HepG2 (cell line): Measurements from ENCODE around the gene ADGRL2. TPM values are rescaled to one million over a fixed set of nuclear protein-coding genes. Genes with fewer than 3 reads are reported as not detected.

ENCODE experiments used
- ATAC-seq: fragments of 200-7000 bp; cut with Tn5 transposase; 3 replicates; pipeline ENCODE4 v1.9.1; 2020; ENCODE audit warnings: mild to moderate bottlenecking, moderate library complexity
- BruUV-seq: library from RNA; stranded (reverse); fragments of 400-500 nt; replicated peaks from 2 replicates; lab custom pipeline; 2021; lab: Mats Ljungman, UMichigan
- CTCF ChIA-PET: fragments of 300-600 bp; formaldehyde crosslinking; extraction: SDS; loops from one replicate; lab custom pipeline; 2021; ENCODE audit warnings: low total read pairs, inconsistent platforms, low intra/inter-chr PET ratio; lab: Yijun Ruan, JAX
- POLR2A ChIA-PET: fragments of 350-600 bp; sonication (Branson Sonifier 250); formaldehyde crosslinking; loops from one replicate; lab custom pipeline; 2020; ENCODE audit warnings: antibody characterized with exemption, inconsistent platforms; lab: Yijun Ruan, JAX
- DNase-seq: peaks from one replicate; pipeline ENCODE4 v3.0.0-alpha.2; 2015; ENCODE audit warnings: low spot score
- FAIRE-seq: peaks from 3 replicates; lab custom pipeline; 2011; peaks lifted over from hg19 to GRCh38; lab: Jason Lieb, UNC
- H2AFZ ChIP-seq: one replicate; pipeline ENCODE4 v1.6.1; 2011; ENCODE audit warnings: low read length, inconsistent platforms
- H3K27ac ChIP-seq: fragments of 300-600 bp; 3 replicates; pipeline ENCODE4 v1.8.0; 2011; ENCODE audit warnings: mixed run types, mild to moderate bottlenecking, mixed read lengths, low read length, inconsistent platforms; ENCODE audit not compliant: insufficient read depth; ENCODE audit errors: extremely low read length
- H3K27me3 ChIP-seq, 2 experiments: fragments of 200-600 bp in 1 of 2; 2 replicates in 1 of 2; 3 replicates in 1 of 2; pipeline versions ENCODE4 v1.6.0 to v1.8.0; 2011; ENCODE audit warnings: low read length in 2 of 2, mild to moderate bottlenecking in 2 of 2, moderate library complexity in 2 of 2, inconsistent platforms in 1 of 2; ENCODE audit not compliant: insufficient read depth in 2 of 2, control insufficient read depth in 1 of 2
- H3K36me3 ChIP-seq, 2 experiments: fragments of 200-600 bp in 1 of 2; replicated peaks in 1 of 2; 2 replicates in 1 of 2; 3 replicates in 1 of 2; pipeline versions ENCODE4 v1.5.1 to v1.8.0; 2011; ENCODE audit warnings: low read length in 2 of 2, inconsistent platforms in 1 of 2; ENCODE audit not compliant: insufficient read depth in 2 of 2, control insufficient read depth in 1 of 2
- H3K4me1 ChIP-seq: 2 replicates; pipeline ENCODE4 v1.5.1; 2012; ENCODE audit warnings: low read length, inconsistent platforms; ENCODE audit not compliant: insufficient read depth
- H3K4me2 ChIP-seq: 2 replicates; pipeline ENCODE4 v1.6.0; 2011; ENCODE audit warnings: low read depth, low read length, inconsistent platforms
- H3K4me3 ChIP-seq, 3 experiments: fragments of 200-600 bp in 1 of 3; sonication (generic), shearing (Covaris generic) in 1 of 3; replicated peaks in 1 of 3; 2 replicates each; pipeline ENCODE4 v1.5.1; 2011 to 2016; ENCODE audit warnings: low read length in 3 of 3, inconsistent platforms in 2 of 3, low read depth in 2 of 3, mild to moderate bottlenecking in 2 of 3, control low read depth in 1 of 3, mixed read lengths in 1 of 3; ENCODE audit not compliant: insufficient read depth in 1 of 3
- H3K79me2 ChIP-seq: one replicate; pipeline ENCODE4 v1.6.1; 2011; ENCODE audit warnings: low read length, inconsistent platforms; ENCODE audit not compliant: insufficient read depth
- H3K9ac ChIP-seq: 2 replicates; pipeline ENCODE4 v1.6.0; 2011; ENCODE audit warnings: mild to moderate bottlenecking, low read depth, low read length, inconsistent platforms; ENCODE audit not compliant: insufficient read depth
- H3K9me3 ChIP-seq: 2 replicates; pipeline ENCODE4 v1.5.1; 2012; ENCODE audit warnings: mild to moderate bottlenecking, low read length
- H4K20me1 ChIP-seq: 2 replicates; pipeline ENCODE4 v1.6.0; 2011; ENCODE audit warnings: inconsistent platforms, mild to moderate bottlenecking, low read length, moderate library complexity; ENCODE audit not compliant: insufficient read depth
- ETV6 ChIP-seq: sonication (generic); formaldehyde crosslinking; conservative IDR thresholded peaks from 2 replicates; pipeline ENCODE4 v1.4.0; 2020; ENCODE audit warnings: missing genetic modification reagents
- HCFC1 ChIP-seq: fragments of 150-350 bp; IDR thresholded peaks from 2 replicates; pipeline ENCODE4 v1.6.1; 2014; ENCODE audit warnings: low read depth, low read length
- JUNB ChIP-seq: sonication (generic); formaldehyde crosslinking; IDR thresholded peaks from 2 replicates; pipeline ENCODE4 v1.8.0; 2022; ENCODE audit warnings: missing genetic modification reagents, mild to moderate bottlenecking, borderline replicate concordance
- KAT8 ChIP-seq: IDR thresholded peaks from 2 replicates; pipeline ENCODE4 v1.6.1; 2016; ENCODE audit warnings: missing genetic modification reagents, missing compliant biosample characterization
- MED13 ChIP-seq: sonication (generic); formaldehyde crosslinking; IDR thresholded peaks from 2 replicates; pipeline ENCODE4 v1.5.0; 2020; ENCODE audit warnings: missing genetic modification reagents
- MEF2D ChIP-seq: sonication (generic); formaldehyde crosslinking; IDR thresholded peaks from 2 replicates; pipeline ENCODE4 v1.5.1; 2020; ENCODE audit warnings: mild to moderate bottlenecking, missing genetic modification reagents
- NFE2L2 ChIP-seq: fragments of 150-350 bp; IDR thresholded peaks from 2 replicates; pipeline ENCODE4 v1.6.1; 2014; ENCODE audit warnings: low read length
- POLR2AphosphoS2 ChIP-seq: IDR thresholded peaks from 2 replicates; pipeline ENCODE4 v1.6.1; 2011; ENCODE audit warnings: low read depth, low read length, improper control_type of control experiment
- RELA ChIP-seq: sonication (generic); formaldehyde crosslinking; IDR thresholded peaks from 2 replicates; pipeline ENCODE4 v1.4.0; 2020; ENCODE audit warnings: missing genetic modification reagents
- SRSF1 ChIP-seq: fragments of 200-400 bp; formaldehyde crosslinking; optimal IDR thresholded peaks from 2 replicates; pipeline ENCODE3; 2017; ENCODE audit warnings: mild to moderate bottlenecking, low read depth, low read length, moderate library complexity
- TBL1XR1 ChIP-seq: fragments of 150-350 bp; IDR thresholded peaks from 2 replicates; pipeline ENCODE4 v1.6.1; 2014; ENCODE audit warnings: borderline replicate concordance, low read length; ENCODE audit not compliant: partially characterized antibody
- ZFAT ChIP-seq: sonication (generic); formaldehyde crosslinking; conservative IDR thresholded peaks from 2 replicates; pipeline ENCODE4 v1.8.1; 2023; ENCODE audit warnings: missing genetic modification reagents, inconsistent platforms
- ZNF3 ChIP-seq: IDR thresholded peaks from 2 replicates; pipeline ENCODE4 v1.7.0; 2017; ENCODE audit warnings: inconsistent platforms
- ZNF768 ChIP-seq: sonication (generic); formaldehyde crosslinking; IDR thresholded peaks from 2 replicates; pipeline ENCODE4 v1.4.0; 2020; ENCODE audit warnings: missing genetic modification reagents
- WGBS: methylation state at CpG from one replicate; pipeline ENCODE4 v1.1.6; 2017; ENCODE audit warnings: low lambda C conversion rate; 5-methylcytosine and 5-hydroxymethylcytosine counted together
- in situ Hi-C: cut with HindIII; loops from 2 replicates; pipeline ENCODE4 v1.10.0; 2017; ENCODE audit warnings: low pct_unique_long_range_greater_than_20kb; ENCODE audit not compliant: extremely low pct_ligation_motif_present
- intact Hi-C: fragments of 100-400 bp; cut with micrococcal nuclease; formaldehyde crosslinking; loops from one replicate; pipeline ENCODE4 v1.10.0; 2022; ENCODE audit not compliant: unreplicated experiment
- polyA plus RNA-seq, 8 experiments: library from polyadenylated mRNA; depleted of rRNA in 3 of 8; stranded (reverse) in 7 of 8; unstranded in 1 of 8; fragments of >200 nt; fragmentation: Illumina TruSeq in 4 of 8; extraction: Trizol in 4 of 8; gene quantifications; 2 replicates each; pipeline versions ENCODE4 v1.2.1 to v1.2.3, GENCODE V29; 2011 to 2016; ENCODE audit warnings: low read depth in 4 of 8, missing spikeins in 1 of 8, mixed read lengths in 1 of 8; ENCODE audit not compliant: insufficient read depth in 1 of 8
- total RNA-seq, 5 experiments: library from RNA; depleted of rRNA; stranded (reverse); fragments of >200 nt; fragmentation: Illumina TruSeq; extraction: Trizol; gene quantifications; 2 replicates each; pipeline ENCODE4 v1.2.3, GENCODE V29; 2016; ENCODE audit warnings: low read depth in 1 of 5
- TF ChIP-seq, protein P1 (sequence below): IDR thresholded peaks from 2 replicates; pipeline ENCODE4 v1.6.1; 2016
- TF ChIP-seq, protein P2 (sequence below): sonication (generic); formaldehyde crosslinking; IDR thresholded peaks from 2 replicates; pipeline ENCODE4 v1.5.1; 2020; ENCODE audit warnings: mild to moderate bottlenecking, missing genetic modification reagents, borderline replicate concordance

The ADGRL2 gene
- total and polyA plus RNA-seq, 2 of the 13 experiments (the other 11 are each of a cell fraction or from before 2014, with no cell fraction given), result 15.3 to 31.6 TPM

GRCh38 chr1:81850031-81850430, 49.3 kb downstream of the ADGRL2 start:
- no peak for TF ChIP-seq RELA (CRISPR knock-in tag)
- Histone ChIP-seq H3K9ac (no peak overlapping the region), H3K27ac (no peak overlapping the region), H3K4me2 (no peak overlapping the region), H3K9me3 (no peaks in the 10 kb centered on the region), H2AFZ (no peak overlapping the region), H3K79me2 (peaks cover 3% of the 10 kb centered on the region), H4K20me1 (peaks cover 4% of the 10 kb centered on the region; the same call in 1 of the 2 replicates), H3K27me3 (no peaks in the 10 kb centered on the region; a peak in 1 of 5 replicates), H3K36me3 (no peaks in the 10 kb centered on the region), H3K4me3 (no peak overlapping the region), H3K4me1 (peaks cover 34% of the 10 kb centered on the region)
- no TSS peak for BruUV-seq
- 49% methylated on average over 3 of the region's 3 CpGs for WGBS
- ChIA-PET CTCF (no interaction called here), POLR2A (no interaction called here)
- no peak for DNase-seq
- in situ Hi-C loops, result no loop called here
- no peak for FAIRE-seq
- intact Hi-C loops, result no loop called here
- ATAC-seq, result no peak

- FAIRE-seq (no peak), ATAC-seq (no peak), DNase-seq (no peak)
- no peaks in the 10 kb centered on the region; a peak in 1 of 5 replicates for H3K27me3 ChIP-seq
- peaks cover 3% of the 10 kb centered on the region for H3K79me2 ChIP-seq
- no peak overlapping the region for H3K4me3 ChIP-seq
- no TSS peak for BruUV-seq
- in situ Hi-C loops, result no loop called here
- H3K9ac ChIP-seq, result no peak overlapping the region
- POLR2A ChIA-PET, result no interaction called here
- H2AFZ ChIP-seq, result no peak overlapping the region
- no peak overlapping the region for H3K4me2 ChIP-seq
- TF ChIP-seq MEF2D (no peak), ZNF3 (CRISPR knock-in tag) (no peak), POLR2AphosphoS2 (no peak), KAT8 (CRISPR knock-in tag) (no peak), MED13 (CRISPR knock-in tag) (no peak), ZFAT (CRISPR knock-in tag) (no peak), ZNF768 (no peak), NFE2L2 (no peak), JUNB (CRISPR knock-in tag) (no peak), SRSF1 (no peak), TBL1XR1 (no peak), ETV6 (CRISPR knock-in tag) (no peak), HCFC1 (no peak)
- TF ChIP-seq, protein P1, sequence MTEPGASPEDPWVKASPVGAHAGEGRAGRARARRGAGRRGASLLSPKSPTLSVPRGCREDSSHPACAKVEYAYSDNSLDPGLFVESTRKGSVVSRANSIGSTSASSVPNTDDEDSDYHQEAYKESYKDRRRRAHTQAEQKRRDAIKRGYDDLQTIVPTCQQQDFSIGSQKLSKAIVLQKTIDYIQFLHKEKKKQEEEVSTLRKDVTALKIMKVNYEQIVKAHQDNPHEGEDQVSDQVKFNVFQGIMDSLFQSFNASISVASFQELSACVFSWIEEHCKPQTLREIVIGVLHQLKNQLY (CRISPR knock-in tag), result no peak
- TF ChIP-seq, protein P2, sequence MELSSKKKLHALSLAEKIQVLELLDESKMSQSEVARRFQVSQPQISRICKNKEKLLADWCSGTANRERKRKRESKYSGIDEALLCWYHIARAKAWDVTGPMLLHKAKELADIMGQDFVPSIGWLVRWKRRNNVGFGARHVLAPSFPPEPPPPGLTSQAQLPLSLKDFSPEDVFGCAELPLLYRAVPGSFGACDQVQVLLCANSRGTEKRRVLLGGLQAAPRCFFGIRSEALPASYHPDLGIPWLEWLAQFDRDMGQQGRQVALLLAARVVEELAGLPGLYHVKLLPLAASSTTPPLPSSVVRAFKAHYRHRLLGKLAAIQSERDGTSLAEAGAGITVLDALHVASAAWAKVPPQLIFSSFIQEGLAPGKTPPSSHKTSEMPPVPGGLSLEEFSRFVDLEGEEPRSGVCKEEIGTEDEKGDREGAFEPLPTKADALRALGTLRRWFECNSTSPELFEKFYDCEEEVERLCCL (CRISPR knock-in tag), result no peak
- TF ChIP-seq, all 625 proteins: peak for 0
- CTCF ChIA-PET, result no interaction called here
- Histone ChIP-seq H3K27ac (no peak overlapping the region), H4K20me1 (peaks cover 4% of the 10 kb centered on the region; the same call in 1 of the 2 replicates), H3K36me3 (no peaks in the 10 kb centered on the region), H3K4me1 (peaks cover 36% of the 10 kb centered on the region), H3K9me3 (no peaks in the 10 kb centered on the region)
- intact Hi-C loops, result no loop called here
Observed at GRCh38 chr1:81850495-81850894, 49.8 kb downstream of the ADGRL2 start.
